Ishikawa (cell line): ENCODE results near the gene OLR1.

Experiments used
- CEBPB ChIP-seq: IDR thresholded peaks from 2 replicates; pipeline ENCODE4 v1.6.1; 2012
- CREB1 ChIP-seq: IDR thresholded peaks from 2 replicates; pipeline ENCODE4 v1.6.1; 2012; ENCODE audit warnings: low read depth
- EGR1 ChIP-seq: IDR thresholded peaks from 2 replicates; pipeline ENCODE4 v1.6.1; 2012
- EP300 ChIP-seq: IDR thresholded peaks from 2 replicates; pipeline ENCODE4 v1.6.1; 2012; ENCODE audit warnings: borderline replicate concordance
- FOXM1 ChIP-seq: IDR thresholded peaks from 2 replicates; pipeline ENCODE4 v1.6.1; 2012; ENCODE audit warnings: low read depth, borderline replicate concordance
- NFIC ChIP-seq: IDR thresholded peaks from 2 replicates; pipeline ENCODE4 v1.6.1; 2012
- RAD21 ChIP-seq: IDR thresholded peaks from 2 replicates; pipeline ENCODE4 v1.6.1; 2012; ENCODE audit warnings: low read depth
- TAF1 ChIP-seq: IDR thresholded peaks from 2 replicates; pipeline ENCODE4 v1.6.1; 2012; ENCODE audit warnings: low read depth, mild to moderate bottlenecking
- TCF12 ChIP-seq: IDR thresholded peaks from 2 replicates; pipeline ENCODE4 v1.6.1; 2012; ENCODE audit warnings: low read depth
- ZBTB7A ChIP-seq: IDR thresholded peaks from 2 replicates; pipeline ENCODE4 v1.6.1; 2012; ENCODE audit warnings: low read depth
- TF ChIP-seq, protein P1 (sequence below): IDR thresholded peaks from 2 replicates; pipeline ENCODE4 v1.6.1; 2012; ENCODE audit warnings: low read depth, mild to moderate bottlenecking
- TF ChIP-seq, protein P2 (sequence below): IDR thresholded peaks from 2 replicates; pipeline ENCODE4 v1.6.1; 2012

DNA sequence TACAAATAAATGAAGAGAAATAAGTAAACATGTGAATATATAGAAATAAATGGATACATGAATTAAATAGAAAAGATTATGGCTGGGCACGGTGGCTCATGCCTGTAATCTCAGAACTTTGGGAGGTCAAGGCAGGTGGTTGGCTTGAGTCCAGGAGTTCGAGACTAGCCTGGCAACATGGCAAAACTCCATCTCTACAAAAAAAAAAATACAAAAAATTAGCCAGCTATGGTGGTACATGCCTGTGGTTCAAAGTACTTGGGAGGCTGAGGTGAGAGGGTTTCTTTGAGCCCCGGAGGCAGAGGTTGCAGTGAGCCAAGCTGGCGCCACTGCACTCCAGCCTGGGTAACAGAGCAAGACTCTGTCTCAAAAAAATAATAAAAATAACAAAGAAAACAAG is 36.8 kb downstream of the OLR1 start:
- TF ChIP-seq NFIC (no peak), TCF12 (no peak), EP300 (no peak), CREB1 (no peak), FOXM1 (no peak), EGR1 (no peak), ZBTB7A (no peak), TAF1 (no peak), RAD21 (no peak), CEBPB (no peak)
- TF ChIP-seq, protein P1, sequence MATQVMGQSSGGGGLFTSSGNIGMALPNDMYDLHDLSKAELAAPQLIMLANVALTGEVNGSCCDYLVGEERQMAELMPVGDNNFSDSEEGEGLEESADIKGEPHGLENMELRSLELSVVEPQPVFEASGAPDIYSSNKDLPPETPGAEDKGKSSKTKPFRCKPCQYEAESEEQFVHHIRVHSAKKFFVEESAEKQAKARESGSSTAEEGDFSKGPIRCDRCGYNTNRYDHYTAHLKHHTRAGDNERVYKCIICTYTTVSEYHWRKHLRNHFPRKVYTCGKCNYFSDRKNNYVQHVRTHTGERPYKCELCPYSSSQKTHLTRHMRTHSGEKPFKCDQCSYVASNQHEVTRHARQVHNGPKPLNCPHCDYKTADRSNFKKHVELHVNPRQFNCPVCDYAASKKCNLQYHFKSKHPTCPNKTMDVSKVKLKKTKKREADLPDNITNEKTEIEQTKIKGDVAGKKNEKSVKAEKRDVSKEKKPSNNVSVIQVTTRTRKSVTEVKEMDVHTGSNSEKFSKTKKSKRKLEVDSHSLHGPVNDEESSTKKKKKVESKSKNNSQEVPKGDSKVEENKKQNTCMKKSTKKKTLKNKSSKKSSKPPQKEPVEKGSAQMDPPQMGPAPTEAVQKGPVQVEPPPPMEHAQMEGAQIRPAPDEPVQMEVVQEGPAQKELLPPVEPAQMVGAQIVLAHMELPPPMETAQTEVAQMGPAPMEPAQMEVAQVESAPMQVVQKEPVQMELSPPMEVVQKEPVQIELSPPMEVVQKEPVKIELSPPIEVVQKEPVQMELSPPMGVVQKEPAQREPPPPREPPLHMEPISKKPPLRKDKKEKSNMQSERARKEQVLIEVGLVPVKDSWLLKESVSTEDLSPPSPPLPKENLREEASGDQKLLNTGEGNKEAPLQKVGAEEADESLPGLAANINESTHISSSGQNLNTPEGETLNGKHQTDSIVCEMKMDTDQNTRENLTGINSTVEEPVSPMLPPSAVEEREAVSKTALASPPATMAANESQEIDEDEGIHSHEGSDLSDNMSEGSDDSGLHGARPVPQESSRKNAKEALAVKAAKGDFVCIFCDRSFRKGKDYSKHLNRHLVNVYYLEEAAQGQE, result no peak
- TF ChIP-seq, protein P2, sequence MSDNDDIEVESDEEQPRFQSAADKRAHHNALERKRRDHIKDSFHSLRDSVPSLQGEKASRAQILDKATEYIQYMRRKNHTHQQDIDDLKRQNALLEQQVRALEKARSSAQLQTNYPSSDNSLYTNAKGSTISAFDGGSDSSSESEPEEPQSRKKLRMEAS, result no peak
